ENCODE measurements around the gene GIGYF2. TPM values are rescaled to one million over a fixed set of nuclear protein-coding genes. Genes with fewer than 3 reads are reported as not detected.

GIGYF2 gene
- total and polyA plus RNA-seq, 12 donors = 9.9 to 71.7 (median 66.1) TPM

- 93 to 95% methylated on average over 14 of the region's 14 CpGs for WGBS, 2 donors
- intact Hi-C loops (cut with DNase I) = no loop called here
- Histone ChIP-seq H3K4me1 (peaks cover 0 to 18% (median 5%) of the 10 kb centered on the region in 9 donors), H3K27me3 (peaks cover 17 to 34% (median 28%) of the 10 kb centered on the region in 7 donors), H3K4me3 (no peak overlapping the region), H3K27ac (no peak overlapping the region), H3K9me3 (no peaks in the 10 kb centered on the region), H3K36me3 (no peaks in the 10 kb centered on the region)
- no peak for TF ChIP-seq CTCF (IDR thresholded peaks at IDR 0.05)
- DNase-seq (no peak), ATAC-seq (no peak)
These were observed 176.3 kb downstream of the GIGYF2 start for GRCh38 chr2:232873292-232873908.

GRCh38 chr2:232873909-232874641 is 176.9 kb downstream of the GIGYF2 start:
- H3K4me1 ChIP-seq = peaks cover 0 to 18% (median 5%) of the 10 kb centered on the region in 9 donors
- H3K36me3 ChIP-seq = no peaks in the 10 kb centered on the region
- intact Hi-C loops (cut with DNase I) = no loop called here
- no peaks in the 10 kb centered on the region for H3K9me3 ChIP-seq
- DNase-seq (no peak), ATAC-seq (no peak)
- 90 to 97% methylated on average over 6 of the region's 6 CpGs for WGBS, 2 donors
- no peak overlapping the region for H3K4me3 ChIP-seq
- no peak for TF ChIP-seq CTCF (IDR thresholded peaks at IDR 0.05)
- no peak overlapping the region for H3K27ac ChIP-seq
- peaks cover 17 to 34% (median 28%) of the 10 kb centered on the region in 7 donors for H3K27me3 ChIP-seq

GRCh38 chr2:232874677-232875223 is 177.6 kb downstream of the GIGYF2 start:
- TF ChIP-seq CTCF (IDR thresholded peaks at IDR 0.05) = no peak
- 91 to 95% methylated on average over 16 of the region's 16 CpGs for WGBS, 2 donors
- Histone ChIP-seq H3K4me1 (peaks cover 0 to 18% (median 5%) of the 10 kb centered on the region in 9 donors), H3K9me3 (no peaks in the 10 kb centered on the region), H3K27me3 (peaks cover 17 to 34% (median 28%) of the 10 kb centered on the region in 7 donors), H3K27ac (no peak overlapping the region), H3K36me3 (no peaks in the 10 kb centered on the region), H3K4me3 (no peak overlapping the region)
- DNase-seq (no peak), ATAC-seq (no peak)
- intact Hi-C loops (cut with DNase I) = no loop called here

GRCh38 chr2:232875256-232876121 is 178.4 kb downstream of the GIGYF2 start:
- no peaks in the 10 kb centered on the region for H3K36me3 ChIP-seq
- DNase-seq (no peak), ATAC-seq (peak in 1 of 8 donors; percentile 24)
- TF ChIP-seq CTCF (IDR thresholded peaks at IDR 0.05) = no peak
- 22 to 25% methylated on average over 34 to 37 of the region's 37 CpGs for WGBS, 2 donors
- peaks cover 17 to 34% (median 28%) of the 10 kb centered on the region in 7 donors for H3K27me3 ChIP-seq
- peaks cover 0 to 18% (median 5%) of the 10 kb centered on the region in 9 donors for H3K4me1 ChIP-seq
- intact Hi-C loops (cut with DNase I) = no loop called here
- H3K4me3 ChIP-seq = peak overlapping the region; percentile 18 to 54 (median 40)
- H3K27ac ChIP-seq = no peak overlapping the region
- H3K9me3 ChIP-seq = no peaks in the 10 kb centered on the region
